Stimulated activated CD4-positive, alpha-beta T cell treated with anti-CD3 and anti-CD28 coated beads, Interleukin-2, amount 100 ng/mL, for 48 hours (primary cell): ENCODE measurements around the gene NCKAP5.

Experiments
- DNase-seq, 2 donors: peaks; one replicate each; pipeline ENCODE4 v3.0.0-alpha.2; 2020

Gene NCKAP5

DNA sequence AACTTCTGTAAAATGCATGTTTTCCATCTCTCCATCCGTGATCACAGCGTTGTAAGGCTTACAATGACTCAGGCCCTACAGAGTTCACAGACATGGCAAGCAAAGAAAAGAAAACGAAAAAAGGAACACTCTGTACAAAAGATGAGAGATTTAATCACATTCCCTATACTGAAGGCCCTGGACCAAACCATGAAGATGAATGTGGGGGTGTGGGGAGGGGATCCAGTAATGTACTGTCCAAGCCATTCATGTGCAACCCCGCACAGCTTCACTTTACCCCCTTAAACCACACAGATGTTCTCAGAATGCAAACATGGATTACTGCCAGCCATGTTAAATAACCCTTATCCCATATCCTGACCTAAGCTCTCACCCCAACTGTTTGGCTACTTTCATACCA lies 391.1 kb downstream of the NCKAP5 start:
- DNase-seq = no peak

DNA sequence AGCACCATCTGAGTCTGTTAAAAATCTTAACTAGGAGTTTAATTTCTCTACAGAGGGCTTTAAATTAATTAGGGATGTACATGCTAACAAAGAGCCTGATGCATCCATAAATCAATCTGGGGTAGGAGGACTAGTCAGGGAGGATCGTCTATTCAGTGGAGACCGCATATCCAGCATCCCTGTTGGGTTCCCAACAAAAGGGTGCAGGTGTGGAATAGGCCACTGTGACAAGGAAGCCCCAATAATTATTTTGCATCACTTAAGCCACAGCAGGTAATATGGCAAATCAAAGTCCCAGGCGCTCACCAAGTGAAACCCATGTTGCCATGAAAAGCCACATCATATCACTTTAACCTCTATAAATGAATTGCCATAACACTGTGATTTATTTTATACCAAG lies 392.3 kb downstream of the NCKAP5 start:
- DNase-seq = no peak

DNA sequence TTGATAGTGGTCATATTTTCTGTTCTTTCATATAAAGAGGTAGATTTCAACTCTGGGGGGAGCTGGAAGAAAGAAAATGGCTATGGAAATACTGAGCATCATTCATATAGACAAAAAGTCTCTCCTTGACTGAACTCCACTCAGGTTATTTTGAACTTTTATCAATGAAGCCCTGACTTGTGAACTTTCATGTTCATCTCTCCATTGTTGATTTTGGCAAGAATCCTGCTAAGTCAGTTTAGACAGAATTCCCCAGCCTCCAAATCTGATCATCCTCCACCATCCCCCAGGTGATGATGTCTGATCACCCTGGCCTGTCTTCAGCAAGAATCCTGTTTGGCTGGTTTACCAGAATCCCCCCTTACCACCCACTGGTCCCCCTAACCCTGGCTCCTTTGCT lies 395.0 kb downstream of the NCKAP5 start:
- no peak for DNase-seq

DNA sequence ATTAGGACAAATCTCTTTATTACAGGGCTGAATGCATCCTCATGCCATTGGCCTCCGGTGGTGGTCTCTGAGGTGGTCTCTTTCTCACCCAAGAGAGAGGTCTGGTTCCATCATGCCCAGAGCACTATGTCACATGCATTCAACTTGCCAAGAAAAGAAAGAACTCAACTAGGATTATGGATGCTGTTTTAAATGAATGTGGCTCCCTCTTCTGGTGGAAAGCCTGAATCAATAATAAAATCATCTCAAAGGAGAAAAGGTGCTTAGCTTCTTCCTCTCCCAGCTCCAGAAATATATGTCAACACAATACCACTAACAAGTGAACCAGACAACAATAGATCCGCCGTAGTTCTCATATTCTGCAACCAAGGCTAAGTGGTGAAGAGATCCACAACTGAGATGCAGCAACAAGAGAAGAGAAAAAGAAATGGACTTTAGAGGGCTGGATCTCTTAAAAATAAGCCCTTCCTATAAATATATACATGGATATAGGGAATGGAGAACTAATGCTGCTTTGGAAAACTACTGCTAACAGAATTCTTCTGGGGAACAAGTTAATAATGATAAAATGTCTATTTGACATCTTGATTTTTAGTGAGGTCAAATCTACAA lies 396.8 kb downstream of the NCKAP5 start:
- DNase-seq = no peak

DNA sequence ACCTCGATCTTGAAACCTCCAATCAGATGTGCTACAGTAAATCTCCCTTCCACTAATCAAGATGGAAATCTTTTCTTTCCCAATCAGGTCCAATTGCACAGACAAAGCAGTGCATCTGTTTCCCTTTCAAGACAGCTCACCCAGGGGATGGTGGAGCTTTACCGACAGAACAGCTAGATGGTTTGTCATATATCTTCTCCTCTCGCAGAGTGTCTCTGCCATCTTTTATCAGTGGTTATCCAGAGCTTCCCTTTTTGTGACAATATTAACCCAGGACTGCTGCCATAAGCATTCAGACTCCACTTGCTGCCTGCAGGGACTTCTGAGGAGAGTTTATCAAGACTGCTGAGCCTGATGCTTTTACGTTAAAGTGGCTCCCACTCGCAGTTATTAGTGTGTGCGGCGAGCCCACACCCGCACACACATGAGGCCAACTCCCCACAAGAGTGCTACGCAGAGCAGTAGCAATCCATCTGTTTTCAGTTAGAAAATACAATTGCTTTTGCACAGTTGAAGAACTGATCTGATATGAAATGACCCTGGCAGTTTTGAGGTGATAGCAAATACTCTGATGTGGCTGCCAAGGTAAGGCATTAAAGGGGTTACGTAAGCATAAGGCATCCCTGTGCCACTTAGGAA lies 398.9 kb downstream of the NCKAP5 start:
- DNase-seq = no peak

DNA sequence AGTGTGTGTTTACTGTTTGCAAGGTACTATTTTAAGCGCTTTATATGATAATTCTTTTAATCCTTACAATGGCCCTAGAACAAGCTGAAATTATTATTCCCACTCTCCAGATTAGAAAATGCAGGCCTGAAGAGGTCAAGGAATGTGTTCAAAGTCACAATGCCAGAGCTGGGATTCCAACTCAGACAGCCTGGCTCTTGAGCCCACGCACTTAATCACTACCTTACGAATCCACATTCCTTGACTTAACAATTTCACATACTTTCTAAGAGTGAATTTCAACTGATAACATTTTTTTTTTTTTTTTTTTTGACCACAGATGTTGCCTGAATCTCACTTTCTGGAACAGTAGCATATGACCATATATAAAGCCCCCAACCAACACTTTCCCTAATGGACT lies 400.3 kb downstream of the NCKAP5 start:
- DNase-seq = no peak

DNA sequence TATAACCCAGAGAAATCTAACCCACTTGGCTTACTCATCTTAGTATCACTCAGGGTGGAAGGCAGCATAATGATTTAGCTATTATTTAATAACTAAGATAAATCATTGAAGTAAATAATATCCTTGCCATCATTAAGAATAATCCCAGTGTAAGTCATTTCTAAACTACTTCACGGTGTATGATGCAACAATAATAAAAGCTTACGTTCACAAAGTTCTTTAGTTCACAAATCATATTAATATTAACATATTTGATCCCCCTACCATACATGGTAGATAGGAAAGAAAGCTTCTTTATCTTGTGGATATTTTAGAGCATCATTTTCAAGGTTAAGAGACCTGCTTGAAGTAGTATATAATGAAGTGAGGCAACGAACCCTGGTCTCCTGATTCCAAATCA lies 401.0 kb downstream of the NCKAP5 start:
- DNase-seq = no peak

DNA sequence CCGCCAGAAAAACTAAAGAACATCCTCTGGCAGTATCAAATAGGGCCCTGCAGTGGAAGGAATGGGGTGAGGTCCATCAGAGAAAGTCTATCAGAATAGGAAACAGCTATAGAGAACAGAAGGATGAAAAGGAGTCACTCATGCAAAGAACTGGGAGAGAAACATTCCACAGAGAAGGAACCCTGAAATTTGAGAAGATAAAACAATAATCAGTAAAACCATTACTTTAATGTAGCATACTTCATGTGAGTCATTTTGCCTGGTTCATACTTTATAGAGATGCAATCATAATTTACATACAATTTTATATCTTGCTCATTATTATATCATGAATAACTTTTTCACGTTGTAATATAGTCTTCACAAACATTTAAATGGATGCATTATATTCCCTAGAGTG lies 402.2 kb downstream of the NCKAP5 start:
- no peak for DNase-seq

DNA sequence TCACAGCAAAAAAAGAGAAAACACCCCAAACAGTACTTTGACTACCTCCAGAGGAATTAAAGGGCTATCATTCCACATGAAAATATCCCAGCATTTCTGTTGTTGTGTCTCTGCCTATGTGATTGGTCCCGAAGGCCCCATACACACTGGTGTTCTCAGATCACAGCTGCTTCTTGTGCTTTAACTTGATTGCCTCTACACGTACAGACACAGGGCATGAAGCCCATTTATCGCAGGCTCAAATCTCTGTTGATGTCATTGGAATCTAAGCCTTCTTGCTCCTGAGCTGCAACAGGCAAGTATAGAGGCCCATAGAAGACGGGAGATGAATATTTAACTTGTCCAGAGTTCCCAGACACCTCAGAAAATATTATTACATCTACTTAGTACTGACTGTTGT lies 405.2 kb downstream of the NCKAP5 start:
- no peak for DNase-seq

DNA sequence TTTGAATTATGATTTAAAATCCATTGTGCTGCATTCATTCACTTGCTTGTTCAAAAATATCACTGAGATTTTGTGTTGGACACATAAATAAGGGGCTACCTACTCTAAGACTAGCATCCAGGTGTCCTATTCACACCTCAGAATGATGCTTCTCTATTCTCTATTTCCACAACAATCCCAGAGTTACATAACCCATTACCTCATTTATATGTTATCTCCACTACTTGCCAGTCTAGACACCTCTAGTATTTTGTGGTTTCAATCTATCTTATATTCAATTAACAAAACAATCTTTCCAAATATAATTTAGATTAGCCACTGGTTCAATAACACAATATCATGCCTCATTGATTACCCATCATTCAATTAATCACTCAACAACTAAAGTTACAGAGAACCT lies 409.8 kb downstream of the NCKAP5 start:
- DNase-seq = no peak

DNA sequence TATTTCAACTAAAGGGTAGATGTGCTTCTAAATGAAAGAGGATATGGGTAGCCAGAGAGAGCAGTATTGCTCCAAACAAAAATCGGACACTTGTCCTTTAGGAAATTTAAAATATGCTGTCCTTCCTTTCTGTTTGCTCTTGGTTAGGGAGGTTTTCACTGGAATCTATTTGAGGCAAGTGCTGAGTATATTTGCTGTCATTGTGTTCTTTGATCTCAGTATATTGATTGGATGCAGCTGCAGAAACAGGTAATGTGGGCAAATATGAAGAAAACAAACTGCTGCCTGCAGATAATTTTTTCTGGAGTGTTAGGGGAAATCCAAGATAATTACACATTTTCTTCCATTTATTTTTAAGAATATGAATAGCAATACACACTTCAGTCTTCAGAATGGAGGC lies 410.2 kb downstream of the NCKAP5 start:
- DNase-seq = no peak

DNA sequence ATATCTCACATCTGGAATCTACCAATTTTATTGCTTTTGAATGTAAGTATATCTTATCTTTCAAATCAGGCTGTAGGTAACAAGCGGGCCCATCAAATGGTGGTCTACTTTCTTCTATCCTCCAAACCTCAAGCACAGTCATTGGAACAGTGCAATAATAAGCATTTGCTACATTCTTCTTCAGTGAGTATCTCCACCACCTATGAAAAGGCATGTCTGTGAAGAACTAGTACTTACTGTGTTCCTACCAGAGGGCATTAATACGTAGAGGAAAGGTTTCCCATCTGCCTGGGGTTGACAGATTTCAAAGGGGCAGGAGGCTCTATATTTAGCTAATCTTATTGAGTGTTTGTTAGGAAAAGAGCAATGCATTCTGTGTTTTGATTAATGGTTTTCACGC lies 411.1 kb downstream of the NCKAP5 start:
- DNase-seq = no peak

DNA sequence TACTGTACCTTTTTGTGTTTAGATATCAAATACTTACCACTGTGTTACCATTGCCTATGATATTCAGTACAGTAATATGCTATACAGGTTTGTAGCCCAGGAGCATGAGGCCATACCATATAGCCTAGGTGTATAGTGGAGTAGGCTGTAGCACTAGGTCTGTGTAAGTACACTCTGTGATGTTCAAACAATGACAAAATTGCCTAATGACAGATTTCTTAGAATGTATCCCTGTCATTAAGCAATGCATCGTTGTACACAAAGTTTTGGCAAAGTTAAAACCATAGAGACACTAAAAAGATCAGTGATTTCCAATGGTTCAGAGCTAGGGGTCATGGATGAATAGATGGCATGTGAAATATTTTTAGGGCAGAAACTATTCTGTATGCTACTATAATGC lies 415.5 kb downstream of the NCKAP5 start:
- DNase-seq = no peak

DNA sequence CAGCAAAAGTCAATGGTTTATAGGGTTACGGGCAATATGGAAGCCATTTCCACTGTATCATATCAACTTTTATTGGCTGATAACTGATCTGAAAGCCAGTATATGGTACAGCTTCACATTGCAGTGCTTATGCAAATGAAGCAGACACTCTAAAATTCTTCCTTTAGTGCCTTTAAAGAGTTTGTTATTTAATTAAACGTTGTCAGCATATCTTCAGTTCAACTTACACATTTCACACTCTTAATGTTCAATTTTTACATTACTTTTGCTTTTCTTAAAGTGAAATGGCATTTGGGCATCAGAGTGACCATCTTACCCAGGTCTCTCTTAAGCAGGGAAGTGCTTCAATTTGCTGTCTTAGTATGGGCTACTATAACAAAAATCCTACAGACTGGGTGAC lies 420.1 kb downstream of the NCKAP5 start:
- no peak for DNase-seq

DNA sequence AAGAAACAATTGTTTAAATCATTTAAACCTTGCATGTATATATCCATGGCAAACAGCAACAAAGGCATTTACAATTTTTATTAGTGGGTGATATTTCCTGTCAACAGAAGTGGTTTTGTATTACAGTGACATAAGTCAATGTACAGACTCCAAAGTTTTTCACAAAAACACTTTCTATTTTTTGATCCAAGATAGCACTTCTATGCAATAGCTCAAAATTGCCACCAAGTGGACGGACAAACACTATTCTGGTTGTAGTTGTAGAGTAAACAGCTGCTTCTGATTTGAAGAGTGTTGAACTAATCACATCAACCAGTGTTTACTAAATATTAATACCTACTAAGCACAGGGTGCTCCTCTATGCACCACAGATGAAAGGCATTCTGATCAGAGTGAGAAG lies 421.4 kb downstream of the NCKAP5 start:
- no peak for DNase-seq

DNA sequence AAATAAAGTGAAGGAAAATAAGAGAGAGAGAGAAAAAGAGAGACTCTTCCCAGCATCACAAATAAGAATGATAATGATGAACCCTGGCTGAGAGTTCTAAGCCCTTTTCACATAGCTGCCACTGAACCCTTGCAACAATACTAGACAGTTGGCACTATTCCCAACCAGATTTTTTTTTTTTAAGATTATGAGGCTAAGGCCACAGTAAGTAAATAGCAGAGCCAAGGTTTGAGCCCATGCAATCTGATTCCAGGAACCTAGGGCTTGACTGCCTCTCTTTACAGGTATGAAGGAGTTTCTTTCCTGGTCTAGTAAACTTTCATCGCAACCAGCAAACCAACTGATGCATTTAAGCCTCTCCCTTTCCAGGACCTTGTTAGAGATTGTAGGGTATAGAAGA lies 424.6 kb downstream of the NCKAP5 start:
- DNase-seq = no peak

DNA sequence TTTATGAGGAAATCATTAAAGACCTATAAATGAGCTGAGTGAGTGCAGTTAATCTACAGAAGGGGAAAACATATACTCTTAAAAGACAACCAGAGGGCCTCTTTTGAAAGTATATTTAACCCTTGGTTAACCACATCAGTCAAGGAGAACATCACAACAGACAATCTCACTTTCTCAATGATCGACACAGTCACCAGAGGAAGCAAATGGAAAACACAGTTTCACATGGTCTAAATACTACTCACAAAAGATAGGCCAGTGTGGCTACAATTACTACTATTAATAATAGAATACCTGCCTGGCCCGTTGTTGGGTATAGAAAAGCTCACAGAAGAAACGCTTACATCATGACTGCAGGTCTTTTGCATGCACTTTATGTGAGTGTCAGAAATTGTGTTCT lies 426.2 kb downstream of the NCKAP5 start:
- no peak for DNase-seq

DNA sequence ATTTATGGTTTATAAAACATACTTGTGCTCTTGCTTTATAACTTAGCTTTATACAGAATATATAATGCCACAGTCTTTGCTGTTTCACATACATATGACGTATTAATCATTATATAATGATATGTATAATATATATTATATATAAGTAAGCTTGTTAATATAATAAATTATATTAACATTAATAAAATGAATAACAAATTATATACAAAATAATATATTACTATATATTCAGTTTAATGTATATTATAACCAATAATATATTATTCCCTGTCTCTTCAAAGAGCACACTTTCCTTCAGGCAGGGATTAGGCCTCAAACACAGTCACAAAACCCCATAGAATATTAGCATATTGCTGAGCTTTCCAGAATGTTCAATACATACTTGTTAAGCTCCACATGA lies 427.6 kb downstream of the NCKAP5 start:
- no peak for DNase-seq

DNA sequence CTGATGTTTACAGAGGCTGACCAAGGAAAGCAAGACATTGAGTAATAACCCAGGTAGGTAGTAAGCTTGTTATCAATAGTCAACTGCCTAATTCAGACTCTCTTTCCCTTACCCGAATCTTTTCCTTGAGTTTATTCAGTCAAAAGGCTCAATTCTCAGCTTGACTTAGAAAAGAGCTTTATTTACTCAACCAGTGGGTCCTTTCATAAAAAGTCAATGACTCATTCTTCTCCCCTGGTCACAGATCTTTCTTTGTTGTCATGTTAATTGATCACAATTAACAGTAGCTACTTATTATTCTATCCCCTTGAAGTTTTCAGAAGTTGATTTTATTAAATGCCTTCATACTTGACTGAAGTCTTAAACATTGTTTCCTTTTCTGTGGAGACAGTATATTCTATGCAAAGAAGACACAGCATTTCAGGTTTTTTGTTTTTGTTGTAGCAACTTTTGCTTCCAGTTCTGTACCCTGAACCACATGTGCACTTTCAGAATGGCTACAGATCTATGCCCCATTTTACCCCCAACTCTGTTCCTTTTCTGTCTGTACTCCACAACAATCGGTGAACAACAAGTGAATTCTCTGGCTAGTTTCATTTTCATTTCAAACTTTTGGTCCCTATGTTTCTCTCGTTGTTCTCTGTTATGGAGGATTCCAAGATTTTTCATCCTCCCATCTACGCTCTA lies 428.3 kb downstream of the NCKAP5 start:
- no peak for DNase-seq

DNA sequence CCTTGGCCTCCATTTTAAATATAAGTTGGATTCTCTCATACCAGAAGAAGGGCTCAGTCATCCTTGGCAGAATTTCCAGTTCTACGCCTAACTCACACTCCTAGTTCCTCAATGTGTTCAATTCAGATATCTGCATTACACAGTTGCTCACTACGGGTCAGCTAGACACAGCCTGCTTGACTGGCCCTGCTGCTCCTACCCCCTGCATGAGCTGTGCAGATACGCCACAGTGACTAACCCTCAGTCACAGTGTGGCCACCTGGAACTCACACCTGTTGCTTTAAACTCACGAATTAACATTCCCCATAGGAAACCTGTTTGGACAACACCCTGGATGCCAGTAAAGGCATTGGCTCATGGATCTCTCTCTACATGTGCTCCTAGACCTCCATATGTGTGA lies 429.6 kb downstream of the NCKAP5 start:
- DNase-seq = no peak

DNA sequence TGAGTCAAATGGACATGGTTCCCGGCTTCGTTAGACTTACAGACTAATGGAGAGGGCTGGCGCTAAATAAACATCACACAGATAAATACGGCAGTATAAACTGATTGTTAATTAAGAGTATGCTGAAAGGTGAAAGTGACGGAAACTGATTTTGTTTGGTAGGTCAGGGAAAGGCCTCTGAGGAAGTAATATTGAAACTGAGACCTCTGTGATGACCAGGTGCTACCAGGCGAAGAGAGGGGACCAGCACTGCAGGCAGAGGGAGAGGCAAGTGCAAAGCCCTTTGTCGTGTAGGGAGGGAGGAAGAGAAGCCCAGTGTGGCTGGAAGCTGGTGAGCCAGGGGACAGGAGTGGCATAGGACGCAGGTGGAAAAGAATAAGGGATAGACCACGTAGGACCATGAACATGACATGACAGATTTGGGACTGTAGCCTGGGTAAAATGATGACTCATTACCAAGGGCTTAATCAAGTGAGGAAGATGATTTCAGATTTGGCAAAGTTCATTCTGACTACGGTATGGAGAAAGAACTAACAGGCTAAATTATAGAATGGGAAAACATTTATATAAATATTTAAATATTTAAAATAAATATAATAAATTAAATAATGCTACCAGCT lies 433.1 kb downstream of the NCKAP5 start:
- DNase-seq = no peak

DNA sequence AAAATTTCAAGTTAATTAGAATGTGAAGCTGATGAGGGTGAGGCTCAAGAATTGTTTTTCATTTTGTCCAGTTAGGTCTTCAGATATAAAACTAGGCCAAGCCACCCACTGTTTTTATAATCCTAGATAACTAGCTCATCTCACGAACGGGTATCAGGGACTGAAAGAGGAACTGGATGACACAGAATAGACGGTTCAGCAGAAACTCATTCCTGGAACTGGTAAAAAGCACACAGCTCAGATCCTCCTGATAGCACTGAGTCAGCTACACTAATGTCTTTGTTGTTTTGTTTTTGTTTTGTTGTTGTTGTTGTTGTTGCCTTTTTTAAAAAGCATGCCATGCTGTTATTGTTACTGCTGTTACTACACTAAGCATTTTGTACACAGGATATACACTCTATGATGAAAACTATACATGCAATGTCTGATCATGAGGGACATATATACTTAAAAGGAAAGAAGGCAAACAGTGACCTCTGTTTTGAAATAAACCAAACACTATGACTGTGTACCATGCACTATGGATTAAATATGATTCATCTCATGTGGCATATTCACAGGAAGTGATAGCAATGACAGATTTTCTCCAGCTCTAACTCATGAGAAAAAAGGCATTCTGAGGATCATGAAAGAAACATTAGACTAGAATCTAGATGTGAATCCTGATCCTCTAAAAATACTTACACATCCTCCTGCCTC lies 437.6 kb downstream of the NCKAP5 start:
- DNase-seq = no peak

DNA sequence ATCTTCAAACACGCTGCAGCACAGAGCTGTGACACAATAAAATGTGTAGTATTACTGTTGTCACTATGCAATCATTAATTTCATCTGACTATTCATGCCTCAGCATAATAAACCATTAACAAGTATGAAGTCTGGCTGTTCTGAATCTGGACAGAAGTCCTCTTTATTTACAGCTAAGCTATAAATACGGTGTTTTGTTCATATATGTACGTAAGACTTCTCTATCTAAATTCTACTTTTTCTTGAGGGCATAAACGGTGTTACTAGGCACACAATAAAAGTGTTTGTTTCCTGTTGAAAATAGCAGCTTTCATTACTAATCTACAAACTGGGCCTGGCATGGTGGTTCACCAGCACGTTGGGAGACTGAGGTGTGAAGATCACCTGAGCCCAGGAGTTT lies 443.8 kb downstream of the NCKAP5 start:
- DNase-seq = no peak

DNA sequence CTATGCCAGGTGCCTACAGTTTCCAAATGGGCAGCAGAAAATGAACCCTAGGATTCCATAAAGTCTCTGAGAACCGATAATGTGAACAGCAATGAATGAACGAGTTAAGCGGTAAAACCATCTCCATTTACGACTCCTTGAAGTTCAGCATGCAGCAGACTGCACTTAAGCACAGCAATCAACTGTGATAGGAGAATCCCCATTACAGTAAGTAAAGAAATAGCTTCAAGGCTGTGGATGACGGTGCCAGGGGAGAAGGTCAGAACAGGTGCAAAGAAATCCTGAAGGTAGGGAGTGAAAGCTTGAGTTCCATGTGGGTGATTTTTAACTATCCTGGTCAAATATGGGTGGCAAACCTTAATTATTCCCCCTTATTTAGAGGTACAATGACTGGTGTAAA lies 444.4 kb downstream of the NCKAP5 start:
- DNase-seq = no peak
